ENCODE measurements around the gene AP4S1.
"Not testable (repeated sequence)": the region's sequence is repeated elsewhere in the genome, so short reads cannot be mapped to it uniquely, and the experiment has no call there.

AP4S1 gene

DNA sequence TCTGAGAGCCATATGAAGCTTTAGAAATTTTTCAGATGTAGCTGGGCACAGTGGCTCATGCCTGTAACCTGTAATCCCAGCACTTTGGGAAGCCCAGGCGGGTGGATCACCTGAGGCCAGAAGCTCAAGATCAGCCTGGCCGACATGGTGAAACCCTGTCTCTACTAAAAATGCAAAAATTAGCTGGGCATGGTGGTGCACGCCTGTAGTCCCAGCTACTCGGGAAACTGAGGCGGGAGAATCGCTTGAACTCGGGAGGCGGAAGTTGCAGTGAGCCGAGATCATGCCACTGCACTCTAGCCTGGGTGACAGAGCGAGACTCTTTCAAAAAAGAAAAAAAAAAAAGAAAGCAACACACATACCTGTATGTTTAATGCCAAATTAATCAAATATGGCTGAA lies 17.4 kb downstream of the AP4S1 start:
- H3K27ac Mint-ChIP-seq, H3K36me3 Mint-ChIP-seq, DNase-seq, H3K4me3 Mint-ChIP-seq, H3K27me3 Mint-ChIP-seq, H3K9me3 Mint-ChIP-seq, H3K4me1 Mint-ChIP-seq, CTCF ChIA-PET: not testable (repeated sequence)

DNA sequence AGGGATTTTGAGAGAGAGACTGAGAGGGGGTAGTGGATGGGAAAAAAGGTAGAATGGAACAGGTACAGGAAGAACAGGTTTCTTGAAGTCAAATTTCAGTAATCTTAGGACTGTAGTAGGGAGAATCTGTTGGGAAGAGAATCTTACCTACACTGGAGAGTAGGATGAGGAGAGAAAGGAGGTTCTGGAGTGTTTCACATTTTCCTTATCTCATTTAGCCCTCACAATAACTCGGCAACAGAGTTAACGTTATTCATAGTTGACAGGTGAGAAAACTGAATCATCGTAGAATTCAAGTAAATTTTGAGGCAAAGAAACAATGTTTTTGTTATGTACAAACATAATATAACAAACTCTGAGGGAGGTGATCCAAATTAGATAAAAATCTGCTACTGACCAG lies 17.9 kb downstream of the AP4S1 start:
- peaks cover 1% of the 10 kb centered on the region for H3K36me3 Mint-ChIP-seq
- H3K27ac Mint-ChIP-seq: no peak overlapping the region
- H3K27me3 Mint-ChIP-seq: no peaks in the 10 kb centered on the region
- no peak for DNase-seq
- H3K9me3 Mint-ChIP-seq: no peaks in the 10 kb centered on the region
- H3K4me1 Mint-ChIP-seq: peaks cover 2% of the 10 kb centered on the region
- no peak overlapping the region for H3K4me3 Mint-ChIP-seq
- CTCF ChIA-PET: no interaction called here

DNA sequence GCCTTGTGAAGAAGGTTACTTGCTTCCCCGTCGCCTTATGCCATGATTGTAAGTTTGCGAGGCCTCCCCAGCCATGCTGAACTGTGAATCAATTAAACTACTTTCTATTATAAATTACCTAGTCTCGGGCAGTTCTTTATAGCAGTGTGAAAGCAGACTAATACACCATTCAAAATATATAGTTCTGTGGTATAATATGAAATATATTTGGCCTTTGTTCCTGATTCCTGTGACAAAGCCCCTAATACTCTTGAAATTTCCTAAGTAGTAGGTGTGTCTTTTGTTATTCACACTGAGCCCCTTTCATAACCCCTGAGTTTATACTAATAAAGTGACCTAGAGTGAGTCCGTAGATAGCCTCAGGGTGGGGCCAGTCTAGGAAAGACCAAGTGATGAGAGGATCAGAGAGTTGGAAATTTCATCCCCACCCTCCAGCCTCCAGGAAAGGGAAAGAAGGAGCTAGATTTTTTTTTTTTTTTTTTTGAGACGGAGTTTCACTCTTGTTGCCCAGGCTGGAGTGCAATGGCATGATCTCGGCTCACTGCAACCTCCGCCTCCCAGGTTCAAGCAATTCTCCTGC lies 20.1 kb downstream of the AP4S1 start:
- Mint-ChIP-seq H3K27me3 (no peaks in the 10 kb centered on the region), H3K4me1 (peaks cover 2% of the 10 kb centered on the region), H3K27ac (no peak overlapping the region), H3K9me3 (no peaks in the 10 kb centered on the region), H3K36me3 (peaks cover 1% of the 10 kb centered on the region), H3K4me3 (no peak overlapping the region)
- no peak for DNase-seq
- CTCF ChIA-PET: no interaction called here

DNA sequence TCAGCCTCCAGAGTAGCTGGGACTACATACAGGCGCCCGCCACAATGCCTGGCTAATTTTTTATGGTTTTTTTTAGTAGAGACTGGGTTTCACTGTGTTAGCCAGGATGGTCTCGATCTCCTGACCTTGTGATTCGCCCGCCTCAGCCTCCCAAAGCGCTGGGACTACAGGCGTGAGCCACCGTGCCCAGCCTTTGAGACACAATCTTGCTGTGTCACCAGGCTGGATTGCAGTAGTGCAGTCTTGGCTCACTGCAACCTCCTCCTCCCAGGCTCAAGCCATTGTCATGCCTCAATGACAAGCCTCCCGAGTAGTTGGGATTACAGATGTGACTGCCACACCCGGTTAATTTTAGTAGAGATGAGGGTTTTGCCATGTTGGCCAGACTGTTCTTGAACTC lies 22.1 kb downstream of the AP4S1 start:
- Mint-ChIP-seq H3K27me3 (no peaks in the 10 kb centered on the region), H3K36me3 (peaks cover 1% of the 10 kb centered on the region), H3K27ac (no peak overlapping the region), H3K9me3 (no peaks in the 10 kb centered on the region), H3K4me1 (peaks cover 2% of the 10 kb centered on the region), H3K4me3 (no peak overlapping the region)
- no peak for DNase-seq
- CTCF ChIA-PET: no interaction called here

DNA sequence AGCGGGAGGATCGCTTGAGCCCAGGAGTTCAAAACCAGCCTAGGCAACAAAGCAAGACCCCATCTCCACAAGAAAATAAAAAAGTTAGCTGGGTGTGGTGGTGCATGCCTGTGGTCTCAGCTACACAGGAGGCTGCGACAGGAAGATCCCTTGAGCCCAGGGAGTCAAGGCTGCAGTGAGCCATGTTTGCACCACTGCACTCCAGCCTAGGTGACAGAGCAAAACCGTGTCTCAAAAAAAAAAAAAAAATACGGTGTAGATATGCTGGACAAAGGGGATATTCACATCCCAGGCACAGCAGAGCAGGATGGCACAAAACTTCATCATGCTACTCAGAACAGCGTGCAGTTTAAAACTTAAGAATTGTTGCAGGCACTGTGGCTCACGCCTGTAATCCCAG lies 25.6 kb downstream of the AP4S1 start:
- H3K9me3 Mint-ChIP-seq: no peaks in the 10 kb centered on the region
- no peak overlapping the region for H3K4me3 Mint-ChIP-seq
- DNase-seq: no peak
- H3K36me3 Mint-ChIP-seq: peaks cover 1% of the 10 kb centered on the region
- H3K4me1 Mint-ChIP-seq: peaks cover 2% of the 10 kb centered on the region
- H3K27me3 Mint-ChIP-seq: no peaks in the 10 kb centered on the region
- H3K27ac Mint-ChIP-seq: no peak overlapping the region
- CTCF ChIA-PET: no interaction called here

DNA sequence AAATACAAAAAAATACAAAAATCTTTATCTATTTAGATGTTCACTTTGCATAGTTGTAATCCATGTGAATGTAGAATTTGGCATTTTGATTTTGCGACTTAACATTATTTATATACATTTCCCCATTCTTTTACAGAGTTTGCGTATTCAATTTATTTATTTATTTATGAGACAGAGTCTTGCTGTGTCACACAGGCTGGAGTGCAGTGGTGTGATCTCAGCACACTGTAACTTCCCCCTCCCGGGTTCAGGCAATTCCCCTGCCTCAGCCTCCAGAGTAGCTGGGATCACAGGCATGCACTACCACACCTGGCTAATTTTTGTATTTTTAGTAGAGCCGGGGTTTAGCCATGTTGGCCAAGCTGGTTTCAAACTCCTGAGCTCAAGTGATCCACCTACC lies 26.1 kb downstream of the AP4S1 start:
- peaks cover 1% of the 10 kb centered on the region for H3K36me3 Mint-ChIP-seq
- DNase-seq: no peak
- H3K4me3 Mint-ChIP-seq: no peak overlapping the region
- CTCF ChIA-PET: no interaction called here
- H3K27ac Mint-ChIP-seq: no peak overlapping the region
- no peaks in the 10 kb centered on the region for H3K27me3 Mint-ChIP-seq
- no peaks in the 10 kb centered on the region for H3K9me3 Mint-ChIP-seq
- H3K4me1 Mint-ChIP-seq: peaks cover 2% of the 10 kb centered on the region

DNA sequence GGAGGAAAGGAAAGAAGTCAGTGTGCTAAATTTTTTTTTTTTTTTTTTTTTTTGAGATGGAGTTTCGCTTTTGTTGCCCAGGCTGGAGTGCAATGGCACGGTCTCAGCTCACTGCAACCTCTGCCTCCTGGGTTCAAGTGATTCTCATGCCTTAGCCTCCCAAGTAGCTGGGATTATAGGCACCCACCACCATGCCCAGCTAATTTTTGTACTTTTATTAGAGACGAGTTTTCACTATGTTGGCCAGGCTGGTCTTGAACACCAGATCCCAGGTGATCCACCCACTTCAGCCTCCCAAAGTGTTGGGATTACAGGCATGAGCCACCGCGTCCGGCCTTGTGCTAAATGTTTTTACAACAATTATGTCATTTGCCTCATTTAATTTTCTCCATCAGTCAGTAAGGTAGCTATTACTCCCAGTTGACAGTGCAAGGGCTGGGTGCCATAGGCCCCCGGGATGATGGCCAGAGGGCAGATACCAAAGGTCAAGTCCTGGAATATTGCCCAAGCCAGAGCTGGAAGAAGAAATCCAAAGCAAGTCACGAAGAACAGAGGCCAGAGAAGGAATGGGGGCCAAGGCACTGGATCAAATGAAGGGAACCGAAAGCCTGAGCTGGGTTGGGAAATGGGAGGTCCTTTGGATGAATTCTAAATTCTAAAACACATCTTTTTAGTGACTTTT lies 27.6 kb downstream of the AP4S1 start:
- not testable (repeated sequence) for H3K27ac Mint-ChIP-seq, H3K4me3 Mint-ChIP-seq, H3K27me3 Mint-ChIP-seq, H3K9me3 Mint-ChIP-seq, H3K4me1 Mint-ChIP-seq, H3K36me3 Mint-ChIP-seq, DNase-seq
- CTCF ChIA-PET: interaction anchor here (1.2 kb wide), 1 partner anchor 12 kb away, joined by 3 read pairs; no protein-coding TSS in a partner anchor

DNA sequence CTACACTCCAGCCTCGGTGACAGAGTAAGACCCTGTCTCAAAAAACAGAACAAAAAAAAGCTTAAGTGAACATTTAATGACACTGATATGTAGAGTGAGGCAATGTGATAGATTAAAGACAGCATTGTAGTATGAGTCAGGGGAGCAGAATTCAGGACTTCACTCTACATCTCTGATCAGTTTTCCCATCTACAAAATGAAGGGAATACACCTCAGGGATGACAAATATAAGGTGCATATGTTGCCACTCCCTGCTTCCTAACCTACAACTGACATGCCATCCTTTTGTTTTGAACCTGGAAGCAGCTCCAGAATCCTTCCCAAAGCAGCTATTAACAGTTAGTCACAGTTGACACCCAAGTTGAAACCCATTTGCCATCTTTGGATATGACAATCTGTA lies 31.6 kb downstream of the AP4S1 start:
- no peaks in the 10 kb centered on the region for H3K36me3 Mint-ChIP-seq
- no peaks in the 10 kb centered on the region for H3K27me3 Mint-ChIP-seq
- CTCF ChIA-PET: no interaction called here
- H3K4me3 Mint-ChIP-seq: no peak overlapping the region
- no peak for DNase-seq
- H3K4me1 Mint-ChIP-seq: peaks cover 6% of the 10 kb centered on the region
- H3K9me3 Mint-ChIP-seq: no peaks in the 10 kb centered on the region
- no peak overlapping the region for H3K27ac Mint-ChIP-seq

DNA sequence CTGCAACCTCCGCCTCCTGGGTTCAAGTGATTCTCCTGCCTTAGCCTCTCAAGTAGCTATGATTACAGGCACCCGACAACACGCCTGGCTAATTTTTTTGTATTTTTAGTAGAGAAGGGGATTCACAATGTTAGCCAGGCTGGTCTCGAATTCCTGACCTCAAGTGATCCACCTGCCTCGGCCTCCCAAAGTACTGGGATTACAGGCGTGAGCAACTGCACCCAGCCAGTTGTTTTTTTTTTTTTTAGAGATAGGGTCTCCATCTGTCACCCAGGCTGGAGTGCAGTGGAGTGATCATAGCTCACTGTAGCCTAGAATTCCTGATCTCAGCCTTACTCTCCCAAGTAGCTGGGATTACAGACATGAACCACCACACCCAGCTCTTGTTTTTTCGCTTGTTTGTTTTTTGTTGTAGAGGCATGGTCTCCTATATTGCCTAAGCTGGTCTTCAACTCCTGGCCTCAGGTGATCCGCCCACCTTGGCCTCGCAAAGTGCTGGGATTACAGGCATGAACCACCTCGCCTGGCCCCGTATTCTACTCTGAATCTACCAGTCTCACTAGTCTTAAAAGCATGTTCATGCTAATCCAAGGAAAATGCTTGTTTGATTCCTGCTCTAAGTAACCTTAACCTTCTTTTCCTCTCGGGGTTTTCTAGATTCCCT lies 32.4 kb downstream of the AP4S1 start:
- no peak for DNase-seq
- H3K9me3 Mint-ChIP-seq: no peaks in the 10 kb centered on the region
- peaks cover 6% of the 10 kb centered on the region for H3K4me1 Mint-ChIP-seq
- no peak overlapping the region for H3K27ac Mint-ChIP-seq
- no peaks in the 10 kb centered on the region for H3K36me3 Mint-ChIP-seq
- CTCF ChIA-PET: no interaction called here
- no peaks in the 10 kb centered on the region for H3K27me3 Mint-ChIP-seq
- H3K4me3 Mint-ChIP-seq: no peak overlapping the region

DNA sequence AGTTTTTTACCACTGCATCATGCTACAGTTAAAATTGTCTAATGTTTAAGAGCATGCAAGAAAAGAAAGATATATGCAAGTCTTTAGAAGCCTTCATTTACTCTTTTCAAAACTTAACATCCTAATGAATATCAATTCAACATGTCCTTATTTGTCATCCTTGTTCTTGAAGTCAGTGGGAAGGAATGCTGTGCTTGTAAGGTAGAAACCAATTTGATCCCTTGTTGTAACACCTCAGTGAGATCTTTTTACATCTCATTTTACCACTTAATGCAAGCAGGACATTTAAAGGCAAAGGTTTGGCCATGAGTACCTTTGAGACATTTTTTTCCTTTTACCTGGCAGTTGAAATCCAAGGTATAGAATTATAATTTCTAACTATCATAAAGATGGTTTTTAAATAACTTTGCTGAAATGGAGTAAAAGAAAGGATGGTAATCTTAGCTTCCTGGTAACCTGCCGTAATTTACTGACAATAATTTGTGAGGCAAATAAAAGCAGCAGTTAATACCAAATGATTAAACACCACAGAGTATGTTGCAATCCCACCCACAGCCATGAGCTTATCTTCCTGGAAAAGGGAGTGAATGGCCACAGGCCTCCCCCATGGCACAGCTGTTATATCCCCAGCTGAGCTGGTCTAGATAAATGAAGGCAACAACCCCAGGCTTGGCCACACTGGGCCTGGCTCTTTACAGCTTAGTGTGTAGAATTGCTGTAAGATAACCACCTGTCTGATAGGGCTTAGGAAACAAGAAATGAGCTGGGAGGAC lies 33.9 kb downstream of the AP4S1 start:
- no peak for DNase-seq
- Mint-ChIP-seq H3K27me3 (no peaks in the 10 kb centered on the region), H3K9me3 (no peaks in the 10 kb centered on the region), H3K27ac (no peak overlapping the region), H3K36me3 (no peaks in the 10 kb centered on the region), H3K4me1 (peaks cover 6% of the 10 kb centered on the region), H3K4me3 (no peak overlapping the region)
- CTCF ChIA-PET: no interaction called here

DNA sequence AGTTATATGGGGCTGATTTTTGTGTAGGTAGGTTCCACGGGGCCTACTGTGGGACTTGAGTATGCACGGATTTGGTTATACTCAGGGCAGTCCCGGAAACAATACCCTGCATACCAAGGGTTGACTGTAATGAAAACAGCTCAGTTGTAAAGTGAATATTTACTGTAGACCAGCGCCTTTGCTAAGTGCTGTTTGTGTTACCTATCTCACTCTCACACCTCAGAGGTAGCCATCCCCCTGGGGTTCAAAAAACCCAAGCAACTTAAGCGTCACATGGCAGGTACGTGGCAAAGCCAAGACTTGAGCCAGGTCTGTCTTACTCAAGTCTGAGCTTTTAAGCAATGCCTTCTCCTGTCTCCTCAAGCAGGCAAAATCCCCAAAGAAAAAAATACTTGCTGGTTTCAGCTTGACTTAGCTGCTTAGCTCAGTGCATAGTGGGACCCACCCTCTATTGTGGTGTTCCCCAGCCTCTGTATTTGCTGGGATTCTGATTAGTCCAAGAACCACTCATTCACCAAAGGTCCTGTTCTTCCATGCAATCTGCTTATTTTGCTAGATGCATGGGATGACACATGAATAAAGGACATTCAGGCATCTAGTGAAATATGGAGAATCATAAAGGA lies 34.9 kb downstream of the AP4S1 start:
- CTCF ChIA-PET: no interaction called here
- no peak overlapping the region for H3K27ac Mint-ChIP-seq

DNA sequence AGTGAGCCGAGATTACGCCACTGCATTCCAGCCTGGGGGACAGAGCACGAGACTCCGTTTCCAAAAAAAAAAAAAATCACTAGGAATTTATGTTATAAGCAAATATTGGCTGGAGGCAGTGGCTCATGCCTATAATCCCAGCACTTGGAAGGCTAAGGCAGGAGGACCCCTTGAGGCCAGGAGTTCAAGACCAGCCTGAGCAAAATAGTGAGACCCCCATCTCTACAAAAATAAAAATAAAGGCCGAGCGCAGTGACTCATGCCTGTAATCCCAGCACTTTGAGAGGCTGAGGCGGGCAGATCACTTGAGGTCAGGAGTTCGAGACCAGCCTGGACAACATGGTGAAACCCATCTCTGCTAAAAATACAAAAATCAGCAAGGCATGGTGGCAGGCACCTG lies 37.5 kb downstream of the AP4S1 start:
- H3K4me3 Mint-ChIP-seq, H3K4me1 Mint-ChIP-seq, DNase-seq, H3K27ac Mint-ChIP-seq, H3K27me3 Mint-ChIP-seq, H3K9me3 Mint-ChIP-seq, CTCF ChIA-PET, H3K36me3 Mint-ChIP-seq: not testable (repeated sequence)

More for the DNA sequence above, 34.9 kb downstream of the AP4S1 start:
- H3K9me3 Mint-ChIP-seq: no peaks in the 10 kb centered on the region
- H3K4me3 Mint-ChIP-seq: no peak overlapping the region
- H3K27me3 Mint-ChIP-seq: no peaks in the 10 kb centered on the region
- H3K36me3 Mint-ChIP-seq: no peaks in the 10 kb centered on the region
- peaks cover 6% of the 10 kb centered on the region for H3K4me1 Mint-ChIP-seq
- DNase-seq: no peak

DNA sequence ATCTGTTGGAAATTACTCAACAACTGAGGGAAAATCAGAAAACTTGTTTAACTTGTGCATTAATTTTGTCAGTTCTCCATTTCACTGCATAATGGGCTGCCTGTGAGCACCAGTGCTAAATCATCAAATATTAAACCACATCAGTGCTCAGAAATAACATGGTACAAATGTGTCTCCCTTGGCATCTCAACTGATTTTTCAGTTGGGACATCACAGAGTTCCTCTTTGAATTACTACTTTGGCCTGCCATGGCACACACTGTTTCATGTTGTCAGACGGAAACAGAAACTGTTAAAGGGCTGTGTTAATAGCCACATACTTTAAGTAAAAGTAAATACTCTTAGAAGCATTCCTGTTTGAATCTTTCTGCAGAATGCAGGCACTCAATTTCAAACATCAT lies 42.8 kb downstream of the AP4S1 start:
- Mint-ChIP-seq H3K36me3 (no peaks in the 10 kb centered on the region), H3K27ac (no peak overlapping the region), H3K4me3 (no peak overlapping the region), H3K27me3 (no peaks in the 10 kb centered on the region), H3K9me3 (no peaks in the 10 kb centered on the region), H3K4me1 (no peaks in the 10 kb centered on the region)
- DNase-seq: no peak
- CTCF ChIA-PET: interaction anchor here (0.8 kb wide), 1 partner anchor 9 kb away, joined by 3 read pairs; no protein-coding TSS in a partner anchor

DNA sequence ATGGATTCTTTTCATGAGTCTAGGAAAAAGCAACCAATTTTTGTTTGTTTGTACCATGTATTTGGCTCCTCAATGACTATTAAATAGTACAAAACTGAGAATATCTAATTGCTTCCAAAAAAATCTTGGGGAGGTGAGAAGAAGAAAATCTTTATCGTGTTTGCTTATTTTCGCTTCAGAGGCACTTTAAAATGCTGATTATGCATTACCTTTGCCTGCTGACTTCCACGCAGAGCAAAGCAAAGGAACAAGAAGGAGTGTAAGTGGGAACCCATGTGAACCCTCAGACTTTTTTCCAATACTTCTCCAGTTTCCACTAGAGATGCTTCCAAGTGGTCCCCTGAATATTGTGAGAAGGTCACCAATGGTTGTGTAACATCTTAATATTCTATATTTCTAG lies 43.9 kb downstream of the AP4S1 start:
- Mint-ChIP-seq H3K36me3 (no peaks in the 10 kb centered on the region), H3K4me3 (no peak overlapping the region), H3K4me1 (no peaks in the 10 kb centered on the region), H3K27me3 (no peaks in the 10 kb centered on the region), H3K27ac (no peak overlapping the region), H3K9me3 (no peaks in the 10 kb centered on the region)
- no peak for DNase-seq
- CTCF ChIA-PET: no interaction called here
